ENCODE data around the gene PRRX2. TPM values are rescaled to one million over a fixed set of nuclear protein-coding genes. Genes with fewer than 3 reads are reported as not detected.

PRRX2 gene
- total RNA-seq, 1 experiment from 2014 or later: 10.7 TPM

DNA sequence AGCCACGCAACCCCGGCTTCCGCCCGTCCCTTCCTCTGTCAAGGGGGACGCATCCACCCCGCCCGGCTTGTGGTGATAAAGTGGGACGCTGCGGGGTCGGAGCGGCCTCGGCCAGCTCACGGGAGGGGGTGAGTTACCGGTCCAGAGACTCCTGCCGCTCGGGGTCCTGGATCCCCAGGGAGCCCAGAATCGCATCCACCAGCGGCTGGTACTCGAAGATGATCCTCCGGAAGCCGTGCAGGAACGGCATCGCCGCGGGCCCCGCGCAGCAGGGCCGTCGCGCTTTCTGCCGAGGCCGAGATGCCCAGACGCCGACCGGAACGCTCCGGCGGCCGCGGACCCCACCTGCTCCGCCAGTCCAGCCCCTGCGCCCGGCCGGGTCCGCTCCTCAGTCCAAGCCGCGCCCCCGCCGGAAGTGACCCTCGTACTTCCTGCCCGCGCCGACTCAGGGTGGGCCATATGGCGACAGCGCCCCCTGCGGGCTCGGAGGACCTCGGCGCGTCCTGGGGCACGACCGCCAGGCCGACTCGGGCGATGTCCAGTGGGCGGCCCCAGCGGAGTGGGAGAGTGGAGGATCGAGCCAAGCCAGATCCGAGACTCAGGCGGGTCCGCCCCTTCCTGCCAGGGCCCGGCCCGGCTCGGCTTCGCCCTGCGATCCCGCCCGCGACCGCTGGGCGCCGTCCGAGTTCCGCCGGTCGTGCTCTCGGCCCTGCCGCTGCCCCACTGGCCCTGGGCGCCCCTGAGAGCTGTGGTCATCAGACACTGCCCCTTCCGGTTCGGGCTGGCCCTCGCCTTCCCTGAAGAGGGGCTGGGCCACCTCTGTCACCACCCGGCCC lies 23.5 kb upstream of the PRRX2 start, which contains the start of gene ASB6:
Gene ASB6 (minus strand): TSS at position 402 of the 836 bp plus-strand sequence. CDS start 152 bp downstream, at position 250.
- CTCF ChIA-PET: interaction anchor here (0.6 to 3.4 kb wide), 35 partner anchors 11 to 510 kb away, joined by 3 to 25 read pairs (median 4); partner anchors contain the start of genes C9orf50 and NTMT1
- POLR2A ChIA-PET: no interaction called here
- H3K36me3 Mint-ChIP-seq: peaks cover 7% of the 10 kb centered on the region
- H3K27me3 Mint-ChIP-seq (ENCODE audit: low read depth): no peaks in the 10 kb centered on the region; the same call in 1 of the 2 replicates
- ATAC-seq (peak; percentile 98), DNase-seq (ENCODE audit: low spot score) (peak; percentile 99)
- H3K27ac Mint-ChIP-seq: peak within 1 kb of the TSS; percentile 92
- peak within 1 kb of the TSS; percentile 79 for H3K4me3 Mint-ChIP-seq
- H3K9me3 Mint-ChIP-seq: peaks cover 6% of the 10 kb centered on the region
- peaks cover 14% of the 10 kb centered on the region for H3K4me1 Mint-ChIP-seq
- TF ChIP-seq, protein P1, sequence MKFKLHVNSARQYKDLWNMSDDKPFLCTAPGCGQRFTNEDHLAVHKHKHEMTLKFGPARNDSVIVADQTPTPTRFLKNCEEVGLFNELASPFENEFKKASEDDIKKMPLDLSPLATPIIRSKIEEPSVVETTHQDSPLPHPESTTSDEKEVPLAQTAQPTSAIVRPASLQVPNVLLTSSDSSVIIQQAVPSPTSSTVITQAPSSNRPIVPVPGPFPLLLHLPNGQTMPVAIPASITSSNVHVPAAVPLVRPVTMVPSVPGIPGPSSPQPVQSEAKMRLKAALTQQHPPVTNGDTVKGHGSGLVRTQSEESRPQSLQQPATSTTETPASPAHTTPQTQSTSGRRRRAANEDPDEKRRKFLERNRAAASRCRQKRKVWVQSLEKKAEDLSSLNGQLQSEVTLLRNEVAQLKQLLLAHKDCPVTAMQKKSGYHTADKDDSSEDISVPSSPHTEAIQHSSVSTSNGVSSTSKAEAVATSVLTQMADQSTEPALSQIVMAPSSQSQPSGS (CRISPR knock-in tag; IDR thresholded peaks at IDR 0.05; ENCODE audit: borderline replicate concordance, low read depth): no peak
- TF ChIP-seq GABPB1 (CRISPR knock-in tag; IDR thresholded peaks at IDR 0.05): peak; percentile 92
- TF ChIP-seq GRHL2 (CRISPR knock-in tag; IDR thresholded peaks at IDR 0.05; ENCODE audit: insufficient replicate concordance, severe bottlenecking): no peak
- TF ChIP-seq NR1H2 (CRISPR knock-in tag; IDR thresholded peaks at IDR 0.05): 0 out of 2 replicates have a peak, but pooled peaks have one; percentile 53
- TF ChIP-seq, protein P2, sequence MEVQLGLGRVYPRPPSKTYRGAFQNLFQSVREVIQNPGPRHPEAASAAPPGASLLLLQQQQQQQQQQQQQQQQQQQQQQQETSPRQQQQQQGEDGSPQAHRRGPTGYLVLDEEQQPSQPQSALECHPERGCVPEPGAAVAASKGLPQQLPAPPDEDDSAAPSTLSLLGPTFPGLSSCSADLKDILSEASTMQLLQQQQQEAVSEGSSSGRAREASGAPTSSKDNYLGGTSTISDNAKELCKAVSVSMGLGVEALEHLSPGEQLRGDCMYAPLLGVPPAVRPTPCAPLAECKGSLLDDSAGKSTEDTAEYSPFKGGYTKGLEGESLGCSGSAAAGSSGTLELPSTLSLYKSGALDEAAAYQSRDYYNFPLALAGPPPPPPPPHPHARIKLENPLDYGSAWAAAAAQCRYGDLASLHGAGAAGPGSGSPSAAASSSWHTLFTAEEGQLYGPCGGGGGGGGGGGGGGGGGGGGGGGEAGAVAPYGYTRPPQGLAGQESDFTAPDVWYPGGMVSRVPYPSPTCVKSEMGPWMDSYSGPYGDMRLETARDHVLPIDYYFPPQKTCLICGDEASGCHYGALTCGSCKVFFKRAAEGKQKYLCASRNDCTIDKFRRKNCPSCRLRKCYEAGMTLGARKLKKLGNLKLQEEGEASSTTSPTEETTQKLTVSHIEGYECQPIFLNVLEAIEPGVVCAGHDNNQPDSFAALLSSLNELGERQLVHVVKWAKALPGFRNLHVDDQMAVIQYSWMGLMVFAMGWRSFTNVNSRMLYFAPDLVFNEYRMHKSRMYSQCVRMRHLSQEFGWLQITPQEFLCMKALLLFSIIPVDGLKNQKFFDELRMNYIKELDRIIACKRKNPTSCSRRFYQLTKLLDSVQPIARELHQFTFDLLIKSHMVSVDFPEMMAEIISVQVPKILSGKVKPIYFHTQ (CRISPR knock-in tag; IDR thresholded peaks at IDR 0.05): no peak
- peak; percentile 88; the same call in 1 of the 2 replicates for TF ChIP-seq NR3C1 (CRISPR knock-in tag; conservative IDR thresholded peaks at IDR 0.05; ENCODE audit: low read depth)
- TF ChIP-seq CREB1 (CRISPR knock-in tag; IDR thresholded peaks at IDR 0.05): peak; percentile 75; the same call in 1 of the 2 replicates
- TF ChIP-seq STAT6 (CRISPR knock-in tag; conservative IDR thresholded peaks at IDR 0.05; ENCODE audit: low read depth): peak; percentile 20; the same call in 1 of the 2 replicates
- TF ChIP-seq CREM (CRISPR knock-in tag; IDR thresholded peaks at IDR 0.05): peak; percentile 73
- peak; percentile 44; the same call in 1 of the 2 replicates for TF ChIP-seq NFE2L1 (CRISPR knock-in tag; IDR thresholded peaks at IDR 0.05)
- TF ChIP-seq MYBL2 (CRISPR knock-in tag; IDR thresholded peaks at IDR 0.05): peak; percentile 94
- peak; percentile 98 for TF ChIP-seq SP1 (CRISPR knock-in tag; conservative IDR thresholded peaks at IDR 0.05)
- TF ChIP-seq SMAD4 (CRISPR knock-in tag; IDR thresholded peaks at IDR 0.05): no peak
- TF ChIP-seq, protein P3, sequence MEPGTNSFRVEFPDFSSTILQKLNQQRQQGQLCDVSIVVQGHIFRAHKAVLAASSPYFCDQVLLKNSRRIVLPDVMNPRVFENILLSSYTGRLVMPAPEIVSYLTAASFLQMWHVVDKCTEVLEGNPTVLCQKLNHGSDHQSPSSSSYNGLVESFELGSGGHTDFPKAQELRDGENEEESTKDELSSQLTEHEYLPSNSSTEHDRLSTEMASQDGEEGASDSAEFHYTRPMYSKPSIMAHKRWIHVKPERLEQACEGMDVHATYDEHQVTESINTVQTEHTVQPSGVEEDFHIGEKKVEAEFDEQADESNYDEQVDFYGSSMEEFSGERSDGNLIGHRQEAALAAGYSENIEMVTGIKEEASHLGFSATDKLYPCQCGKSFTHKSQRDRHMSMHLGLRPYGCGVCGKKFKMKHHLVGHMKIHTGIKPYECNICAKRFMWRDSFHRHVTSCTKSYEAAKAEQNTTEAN (CRISPR knock-in tag; IDR thresholded peaks at IDR 0.05): peak; percentile 91; the same call in 1 of the 2 replicates
- peak; percentile 75 for TF ChIP-seq ZBTB21 (CRISPR knock-in tag; IDR thresholded peaks at IDR 0.05; ENCODE audit: borderline replicate concordance)
- peak; percentile 92 for TF ChIP-seq FOXK1 (CRISPR knock-in tag; IDR thresholded peaks at IDR 0.05)
- no peak for TF ChIP-seq OVOL2 (CRISPR knock-in tag; IDR thresholded peaks at IDR 0.05; ENCODE audit: borderline replicate concordance)
- TF ChIP-seq TEAD1 (CRISPR knock-in tag; IDR thresholded peaks at IDR 0.05): peak; percentile 85; the same call in 1 of the 2 replicates
- TF ChIP-seq USF2 (CRISPR knock-in tag; IDR thresholded peaks at IDR 0.05): peak; percentile 55
- TF ChIP-seq, protein P4, sequence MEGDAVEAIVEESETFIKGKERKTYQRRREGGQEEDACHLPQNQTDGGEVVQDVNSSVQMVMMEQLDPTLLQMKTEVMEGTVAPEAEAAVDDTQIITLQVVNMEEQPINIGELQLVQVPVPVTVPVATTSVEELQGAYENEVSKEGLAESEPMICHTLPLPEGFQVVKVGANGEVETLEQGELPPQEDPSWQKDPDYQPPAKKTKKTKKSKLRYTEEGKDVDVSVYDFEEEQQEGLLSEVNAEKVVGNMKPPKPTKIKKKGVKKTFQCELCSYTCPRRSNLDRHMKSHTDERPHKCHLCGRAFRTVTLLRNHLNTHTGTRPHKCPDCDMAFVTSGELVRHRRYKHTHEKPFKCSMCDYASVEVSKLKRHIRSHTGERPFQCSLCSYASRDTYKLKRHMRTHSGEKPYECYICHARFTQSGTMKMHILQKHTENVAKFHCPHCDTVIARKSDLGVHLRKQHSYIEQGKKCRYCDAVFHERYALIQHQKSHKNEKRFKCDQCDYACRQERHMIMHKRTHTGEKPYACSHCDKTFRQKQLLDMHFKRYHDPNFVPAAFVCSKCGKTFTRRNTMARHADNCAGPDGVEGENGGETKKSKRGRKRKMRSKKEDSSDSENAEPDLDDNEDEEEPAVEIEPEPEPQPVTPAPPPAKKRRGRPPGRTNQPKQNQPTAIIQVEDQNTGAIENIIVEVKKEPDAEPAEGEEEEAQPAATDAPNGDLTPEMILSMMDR (IDR thresholded peaks at IDR 0.05): peak; percentile 97
- TF ChIP-seq MAX (CRISPR knock-in tag; IDR thresholded peaks at IDR 0.05): peak; percentile 88
- TF ChIP-seq, protein P5, sequence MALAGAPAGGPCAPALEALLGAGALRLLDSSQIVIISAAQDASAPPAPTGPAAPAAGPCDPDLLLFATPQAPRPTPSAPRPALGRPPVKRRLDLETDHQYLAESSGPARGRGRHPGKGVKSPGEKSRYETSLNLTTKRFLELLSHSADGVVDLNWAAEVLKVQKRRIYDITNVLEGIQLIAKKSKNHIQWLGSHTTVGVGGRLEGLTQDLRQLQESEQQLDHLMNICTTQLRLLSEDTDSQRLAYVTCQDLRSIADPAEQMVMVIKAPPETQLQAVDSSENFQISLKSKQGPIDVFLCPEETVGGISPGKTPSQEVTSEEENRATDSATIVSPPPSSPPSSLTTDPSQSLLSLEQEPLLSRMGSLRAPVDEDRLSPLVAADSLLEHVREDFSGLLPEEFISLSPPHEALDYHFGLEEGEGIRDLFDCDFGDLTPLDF (CRISPR knock-in tag; IDR thresholded peaks at IDR 0.05): peak; percentile 74; the same call in 1 of the 2 replicates
- peak; percentile 99 for TF ChIP-seq CBFB (CRISPR knock-in tag; IDR thresholded peaks at IDR 0.05; ENCODE audit: low read depth)
- peak; percentile 17; the same call in 1 of the 2 replicates for TF ChIP-seq JUN (CRISPR knock-in tag; IDR thresholded peaks at IDR 0.05)

Measured in WTC11 (cell line).